ENCODE results near the gene MORC4. TPM values are rescaled to one million over a fixed set of nuclear protein-coding genes. Genes with fewer than 3 reads are reported as not detected.

The MORC4 gene
- total RNA-seq, 2 experiments from 2014 or later = 7.7 to 8.6 TPM

GRCh38 chrX:106917830-106918500 is 82.0 kb downstream of the MORC4 start:
- no peak overlapping the region for H3K27ac Mint-ChIP-seq
- peak; percentile 50 for ATAC-seq (ENCODE audit: low read depth)
- H3K36me3 Mint-ChIP-seq = no peaks in the 10 kb centered on the region
- H3K27me3 Mint-ChIP-seq = peaks cover 8% of the 10 kb centered on the region
- POLR2A ChIA-PET = no interaction called here
- peaks cover 9% of the 10 kb centered on the region for H3K4me1 Mint-ChIP-seq
- no peak for DNase-seq
- no peaks in the 10 kb centered on the region for H3K9me3 Mint-ChIP-seq
- no peak overlapping the region for H3K4me3 Mint-ChIP-seq

DNA sequence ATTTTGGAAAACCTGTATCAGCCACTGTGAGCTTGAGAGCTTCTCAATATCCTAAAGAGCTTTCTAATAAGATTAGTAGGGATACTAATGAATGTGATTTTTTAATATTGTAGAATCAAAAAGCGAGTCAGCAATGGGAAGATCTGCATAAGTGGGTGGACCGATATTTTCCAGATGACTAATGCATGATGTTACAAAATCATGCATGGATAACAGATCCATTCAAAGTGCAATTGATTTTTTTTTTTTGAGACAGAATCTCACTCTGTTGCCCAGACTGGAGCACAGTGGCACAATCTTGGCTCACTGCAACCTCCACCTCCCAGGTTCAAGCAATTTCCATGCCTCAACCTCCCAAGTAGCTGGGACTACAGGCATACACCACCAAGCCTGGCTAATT is 87.1 kb downstream of the MORC4 start:
- Mint-ChIP-seq H3K27me3 (peaks cover 8% of the 10 kb centered on the region), H3K27ac (no peak overlapping the region), H3K4me1 (peaks cover 7% of the 10 kb centered on the region), H3K9me3 (no peaks in the 10 kb centered on the region), H3K4me3 (no peak overlapping the region), H3K36me3 (no peaks in the 10 kb centered on the region)
- DNase-seq = no peak
- ATAC-seq (ENCODE audit: low read depth) = no peak
- POLR2A ChIA-PET = no interaction called here

GRCh38 chrX:106906361-106906760 is 93.7 kb downstream of the MORC4 start:
- Mint-ChIP-seq H3K36me3 (no peaks in the 10 kb centered on the region), H3K4me1 (no peaks in the 10 kb centered on the region), H3K9me3 (no peaks in the 10 kb centered on the region), H3K4me3 (no peak overlapping the region), H3K27ac (no peak overlapping the region), H3K27me3 (no peaks in the 10 kb centered on the region)
- POLR2A ChIA-PET = no interaction called here
- ATAC-seq (ENCODE audit: low read depth) = no peak
- DNase-seq = no peak

DNA sequence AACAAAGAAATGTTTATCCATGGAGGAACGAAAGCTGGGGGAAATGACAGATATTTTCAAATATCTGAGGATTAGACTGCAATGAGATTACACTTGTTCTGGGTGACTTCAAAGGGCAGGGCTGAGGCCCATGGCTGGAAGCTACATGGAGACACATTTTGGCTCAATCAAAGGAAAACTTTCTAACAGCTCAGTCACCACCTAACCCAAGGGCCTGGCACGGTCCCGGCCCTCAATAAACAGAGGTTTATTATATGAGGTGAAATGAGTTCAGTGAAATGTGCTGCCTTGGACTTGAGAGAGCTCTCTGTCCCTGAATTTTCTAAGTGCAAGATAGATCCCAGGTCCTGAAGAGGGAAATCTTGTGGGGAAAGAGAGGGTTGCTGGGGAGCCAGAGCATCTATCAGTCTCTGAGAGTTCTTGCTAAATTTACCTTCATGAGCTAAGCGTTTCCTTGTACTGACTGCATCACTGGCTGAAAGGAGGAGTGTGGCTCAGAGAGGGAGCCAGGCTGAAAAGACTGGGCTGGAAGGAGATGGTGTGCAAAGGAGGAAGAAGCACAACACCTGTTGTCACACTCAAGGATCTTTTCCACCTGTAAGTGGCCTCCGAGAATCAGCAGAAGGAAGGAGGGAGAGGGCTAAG is 94.8 kb downstream of the MORC4 start:
- H3K4me3 Mint-ChIP-seq = no peak overlapping the region
- POLR2A ChIA-PET = no interaction called here
- no peak for DNase-seq
- H3K9me3 Mint-ChIP-seq = no peaks in the 10 kb centered on the region
- no peaks in the 10 kb centered on the region for H3K4me1 Mint-ChIP-seq
- H3K27me3 Mint-ChIP-seq = no peaks in the 10 kb centered on the region
- no peak for ATAC-seq (ENCODE audit: low read depth)
- H3K27ac Mint-ChIP-seq = no peak overlapping the region
- no peaks in the 10 kb centered on the region for H3K36me3 Mint-ChIP-seq

DNA sequence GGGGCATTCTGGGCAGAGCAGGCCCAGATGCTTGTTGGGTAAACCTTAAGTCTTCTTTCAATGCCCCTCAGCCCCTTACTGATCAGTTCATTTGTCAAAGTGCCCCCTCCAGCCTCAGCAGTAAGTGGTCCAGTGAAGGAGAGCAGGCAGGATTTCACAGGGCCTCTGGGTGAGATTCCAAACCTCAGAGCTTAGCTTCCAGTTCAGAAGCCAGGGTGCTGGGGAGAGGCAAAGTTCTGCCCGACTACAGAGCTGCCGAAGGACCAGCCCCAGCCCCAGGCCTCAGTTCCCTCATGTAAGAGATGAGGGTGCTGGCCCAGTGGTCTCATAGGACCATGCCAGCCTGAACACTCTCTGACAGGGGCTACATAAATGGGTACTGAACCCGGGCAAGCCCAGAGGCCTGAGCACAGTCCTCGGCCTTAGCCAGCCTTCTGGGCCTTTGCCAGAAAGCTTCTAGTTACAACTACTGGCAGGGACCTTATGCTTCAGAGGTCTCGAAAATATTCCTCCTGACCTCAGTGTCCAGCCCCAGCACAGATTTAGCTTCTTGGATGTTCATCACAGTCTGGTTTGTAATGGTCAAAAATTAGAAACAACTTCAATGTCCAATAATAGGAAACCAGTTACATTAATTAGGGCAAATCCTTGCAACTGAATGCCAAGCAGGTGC is 96.0 kb downstream of the MORC4 start:
- no peak overlapping the region for H3K4me3 Mint-ChIP-seq
- H3K27ac Mint-ChIP-seq = no peak overlapping the region
- no peaks in the 10 kb centered on the region for H3K9me3 Mint-ChIP-seq
- no peaks in the 10 kb centered on the region for H3K27me3 Mint-ChIP-seq
- H3K4me1 Mint-ChIP-seq = no peaks in the 10 kb centered on the region
- ATAC-seq (ENCODE audit: low read depth) = no peak
- no peak for DNase-seq
- H3K36me3 Mint-ChIP-seq = no peaks in the 10 kb centered on the region
- POLR2A ChIA-PET = no interaction called here

- POLR2A ChIA-PET = no interaction called here
- no peaks in the 10 kb centered on the region for H3K27me3 Mint-ChIP-seq
- no peaks in the 10 kb centered on the region for H3K36me3 Mint-ChIP-seq
- H3K27ac Mint-ChIP-seq = no peak within 1 kb of the TSS
- no peak for ATAC-seq (ENCODE audit: low read depth)
- no peaks in the 10 kb centered on the region for H3K9me3 Mint-ChIP-seq
- no peaks in the 10 kb centered on the region for H3K4me1 Mint-ChIP-seq
- H3K4me3 Mint-ChIP-seq = no peak within 1 kb of the TSS
- DNase-seq = no peak
Observed at GRCh38 chrX:106903291-106903824, 96.7 kb downstream of the MORC4 start, which contains the start of gene RIPPLY1. TSS of gene RIPPLY1 (minus strand) at chrX:106903341. CDS start at chrX:106903287, 54 bp downstream.

- Mint-ChIP-seq H3K27me3 (no peaks in the 10 kb centered on the region), H3K27ac (no peak overlapping the region), H3K9me3 (no peaks in the 10 kb centered on the region), H3K4me3 (no peak overlapping the region), H3K4me1 (no peaks in the 10 kb centered on the region), H3K36me3 (no peaks in the 10 kb centered on the region)
- no peak for DNase-seq
- no peak for ATAC-seq (ENCODE audit: low read depth)
- POLR2A ChIA-PET = no interaction called here
Observed at GRCh38 chrX:106902684-106903083, 97.3 kb downstream of the MORC4 start.

GRCh38 chrX:106901781-106902219 is 98.2 kb downstream of the MORC4 start:
- H3K9me3 Mint-ChIP-seq = no peaks in the 10 kb centered on the region
- POLR2A ChIA-PET = no interaction called here
- H3K27ac Mint-ChIP-seq = no peak overlapping the region
- H3K36me3 Mint-ChIP-seq = no peaks in the 10 kb centered on the region
- ATAC-seq (ENCODE audit: low read depth) = no peak
- no peak overlapping the region for H3K4me3 Mint-ChIP-seq
- H3K27me3 Mint-ChIP-seq = no peaks in the 10 kb centered on the region
- H3K4me1 Mint-ChIP-seq = no peaks in the 10 kb centered on the region
- no peak for DNase-seq

DNA sequence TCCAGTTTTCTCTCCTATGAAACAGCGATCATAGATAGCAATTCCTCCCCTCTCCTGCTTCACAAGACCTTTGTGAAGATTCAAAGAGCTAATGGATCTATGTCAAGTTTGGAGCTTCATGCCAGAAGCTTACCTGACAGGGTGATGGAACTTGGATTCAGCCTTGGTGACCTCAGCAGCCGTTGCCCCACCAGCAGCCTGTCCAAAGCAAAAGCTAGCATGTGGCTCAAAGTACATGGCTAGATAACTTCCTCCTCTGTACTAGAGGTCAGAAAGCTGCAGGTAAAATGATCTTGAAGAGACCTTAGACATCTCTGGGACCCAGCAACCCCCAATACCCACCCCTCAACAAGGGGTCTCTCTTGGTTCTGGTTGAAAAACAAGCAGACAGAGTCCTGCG is 98.7 kb downstream of the MORC4 start:
- no peak for DNase-seq
- H3K27me3 Mint-ChIP-seq = no peaks in the 10 kb centered on the region
- no peaks in the 10 kb centered on the region for H3K36me3 Mint-ChIP-seq
- H3K4me1 Mint-ChIP-seq = no peaks in the 10 kb centered on the region
- no peak overlapping the region for H3K27ac Mint-ChIP-seq
- H3K4me3 Mint-ChIP-seq = no peak overlapping the region
- H3K9me3 Mint-ChIP-seq = no peaks in the 10 kb centered on the region
- POLR2A ChIA-PET = no interaction called here
- ATAC-seq (ENCODE audit: low read depth) = no peak

GRCh38 chrX:106899841-106900240 is 100.2 kb downstream of the MORC4 start:
- no peak for DNase-seq
- POLR2A ChIA-PET = no interaction called here
- ATAC-seq (ENCODE audit: low read depth) = no peak
- no peaks in the 10 kb centered on the region for H3K27me3 Mint-ChIP-seq
- no peak overlapping the region for H3K27ac Mint-ChIP-seq
- no peaks in the 10 kb centered on the region for H3K4me1 Mint-ChIP-seq
- H3K9me3 Mint-ChIP-seq = no peaks in the 10 kb centered on the region
- no peaks in the 10 kb centered on the region for H3K36me3 Mint-ChIP-seq
- no peak overlapping the region for H3K4me3 Mint-ChIP-seq

GRCh38 chrX:106899276-106899675 is 100.7 kb downstream of the MORC4 start:
- H3K4me1 Mint-ChIP-seq = no peaks in the 10 kb centered on the region
- no peak overlapping the region for H3K4me3 Mint-ChIP-seq
- POLR2A ChIA-PET = no interaction called here
- no peak overlapping the region for H3K27ac Mint-ChIP-seq
- H3K9me3 Mint-ChIP-seq = no peaks in the 10 kb centered on the region
- no peaks in the 10 kb centered on the region for H3K36me3 Mint-ChIP-seq
- H3K27me3 Mint-ChIP-seq = no peaks in the 10 kb centered on the region
- DNase-seq (no peak), ATAC-seq (ENCODE audit: low read depth) (no peak)

DNA sequence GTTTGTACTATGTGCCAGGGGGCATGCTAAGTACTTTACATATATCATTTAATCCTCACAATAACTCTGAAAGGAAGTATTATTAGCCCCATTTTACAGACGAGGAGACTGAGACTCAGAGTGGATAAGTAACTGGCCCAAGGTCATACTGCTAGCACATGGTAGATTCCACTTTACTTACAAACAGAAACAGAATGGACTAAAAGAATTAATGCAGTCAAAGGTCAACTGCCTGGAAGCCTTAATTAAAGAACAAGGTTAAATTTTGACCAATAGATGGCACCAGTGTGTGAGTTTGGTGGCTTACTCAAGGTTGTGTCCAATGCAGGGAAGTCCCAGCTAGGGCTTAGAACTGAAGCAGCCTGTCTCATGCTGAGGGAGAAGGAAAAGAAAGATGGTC is 101.5 kb downstream of the MORC4 start:
- ATAC-seq (ENCODE audit: low read depth) = peak; percentile 60

GRCh38 chrX:106897259-106897658 is 102.8 kb downstream of the MORC4 start:
- no peaks in the 10 kb centered on the region for H3K27me3 Mint-ChIP-seq

More for the DNA sequence above, 101.5 kb downstream of the MORC4 start:
- Mint-ChIP-seq H3K4me3 (no peak overlapping the region), H3K36me3 (no peaks in the 10 kb centered on the region), H3K9me3 (no peaks in the 10 kb centered on the region), H3K27me3 (no peaks in the 10 kb centered on the region), H3K4me1 (no peaks in the 10 kb centered on the region), H3K27ac (no peak overlapping the region)
- POLR2A ChIA-PET = no interaction called here
- no peak for DNase-seq

DNA sequence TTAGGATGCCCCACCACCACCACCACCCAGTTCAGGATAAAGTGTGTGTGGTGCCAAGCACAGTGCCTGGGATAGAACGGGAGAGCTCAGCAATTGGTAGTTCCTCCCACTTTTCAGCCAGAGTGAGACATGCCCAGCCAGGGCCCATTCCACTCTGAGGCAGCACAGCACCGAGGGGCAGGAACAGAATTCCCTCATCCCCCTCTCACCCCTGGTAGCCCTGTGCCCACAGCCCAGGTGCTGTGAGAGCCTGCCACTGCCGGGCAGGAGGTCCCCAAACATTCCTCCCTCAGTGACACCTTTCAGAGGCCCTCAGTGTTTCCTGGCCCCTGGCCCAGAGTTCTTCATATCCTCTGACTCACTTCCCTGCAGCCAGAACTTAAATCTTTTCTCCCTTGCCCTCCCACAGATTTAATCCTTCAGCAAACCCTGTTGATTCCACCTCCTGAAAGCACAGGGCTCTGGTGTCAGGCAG is 105.0 kb downstream of the MORC4 start:
- no peak overlapping the region for H3K27ac Mint-ChIP-seq
- no peaks in the 10 kb centered on the region for H3K9me3 Mint-ChIP-seq
- POLR2A ChIA-PET = no interaction called here
- DNase-seq (no peak), ATAC-seq (ENCODE audit: low read depth) (no peak)
- no peaks in the 10 kb centered on the region for H3K4me1 Mint-ChIP-seq
- H3K4me3 Mint-ChIP-seq = no peak overlapping the region
- H3K36me3 Mint-ChIP-seq = no peaks in the 10 kb centered on the region
- H3K27me3 Mint-ChIP-seq = no peaks in the 10 kb centered on the region

More at GRCh38 chrX:106897259-106897658, 102.8 kb downstream of the MORC4 start:
- no peak for DNase-seq
- Mint-ChIP-seq H3K4me1 (no peaks in the 10 kb centered on the region), H3K27ac (no peak overlapping the region), H3K36me3 (no peaks in the 10 kb centered on the region), H3K4me3 (no peak overlapping the region), H3K9me3 (no peaks in the 10 kb centered on the region)
- no peak for ATAC-seq (ENCODE audit: low read depth)
- POLR2A ChIA-PET = no interaction called here
